ENCODE results near the gene GDAP1L1.

DNA sequence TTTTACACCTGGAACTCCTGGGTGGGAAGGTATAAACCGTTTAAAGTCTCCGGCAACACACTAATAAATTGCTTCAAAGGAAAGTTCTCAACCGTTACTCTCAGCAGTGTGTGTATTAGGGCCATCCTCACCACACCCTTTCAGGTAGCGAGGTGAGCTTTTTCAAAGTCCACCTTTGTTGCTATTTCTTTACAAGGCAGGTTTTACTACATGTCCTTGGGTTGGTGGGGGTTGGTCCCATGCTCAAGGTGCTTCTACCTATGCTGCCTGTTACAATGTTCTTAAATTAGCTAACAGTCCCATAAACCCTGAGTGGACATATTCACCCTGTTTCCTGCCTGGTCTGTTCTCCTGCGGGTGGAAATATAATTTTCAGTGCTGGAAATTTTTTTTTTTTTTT is 23.4 kb upstream of the GDAP1L1 start:
- TF ChIP-seq, protein P1, sequence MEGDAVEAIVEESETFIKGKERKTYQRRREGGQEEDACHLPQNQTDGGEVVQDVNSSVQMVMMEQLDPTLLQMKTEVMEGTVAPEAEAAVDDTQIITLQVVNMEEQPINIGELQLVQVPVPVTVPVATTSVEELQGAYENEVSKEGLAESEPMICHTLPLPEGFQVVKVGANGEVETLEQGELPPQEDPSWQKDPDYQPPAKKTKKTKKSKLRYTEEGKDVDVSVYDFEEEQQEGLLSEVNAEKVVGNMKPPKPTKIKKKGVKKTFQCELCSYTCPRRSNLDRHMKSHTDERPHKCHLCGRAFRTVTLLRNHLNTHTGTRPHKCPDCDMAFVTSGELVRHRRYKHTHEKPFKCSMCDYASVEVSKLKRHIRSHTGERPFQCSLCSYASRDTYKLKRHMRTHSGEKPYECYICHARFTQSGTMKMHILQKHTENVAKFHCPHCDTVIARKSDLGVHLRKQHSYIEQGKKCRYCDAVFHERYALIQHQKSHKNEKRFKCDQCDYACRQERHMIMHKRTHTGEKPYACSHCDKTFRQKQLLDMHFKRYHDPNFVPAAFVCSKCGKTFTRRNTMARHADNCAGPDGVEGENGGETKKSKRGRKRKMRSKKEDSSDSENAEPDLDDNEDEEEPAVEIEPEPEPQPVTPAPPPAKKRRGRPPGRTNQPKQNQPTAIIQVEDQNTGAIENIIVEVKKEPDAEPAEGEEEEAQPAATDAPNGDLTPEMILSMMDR (conservative IDR thresholded peaks at IDR 0.05; ENCODE audit: low read depth, low read length), result no peak
- no peak for TF ChIP-seq EZH2 (IDR thresholded peaks at IDR 0.05; ENCODE audit: borderline replicate concordance, low read depth, low read length, poor library complexity, severe bottlenecking)

Data from A673 (cell line).